Right lung (tissue), 5 donors: ENCODE results near the gene DCAF16. TPM values are rescaled to one million over a fixed set of nuclear protein-coding genes. Genes with fewer than 3 reads are reported as not detected.

Experiments used
- DNase-seq, 2 donors: peaks; one replicate each; pipeline ENCODE4 v3.0.0-alpha.2; 2013
- polyA plus RNA-seq, 5 donors: library from polyadenylated mRNA; unstranded; fragments of 120-200 nt; gene quantifications; one replicate each; pipeline versions ENCODE4 v1.2.1 to v1.2.3, GENCODE V29; 2013; ENCODE audit warnings: inconsistent platforms in 1 of 5, low replicate concordance in 1 of 5; ENCODE audit not compliant: insufficient read length in 5 of 5, insufficient read depth in 1 of 5

Gene DCAF16
- polyA plus RNA-seq, 5 donors: 44.3 to 75.0 (median 60.3) TPM

DNA sequence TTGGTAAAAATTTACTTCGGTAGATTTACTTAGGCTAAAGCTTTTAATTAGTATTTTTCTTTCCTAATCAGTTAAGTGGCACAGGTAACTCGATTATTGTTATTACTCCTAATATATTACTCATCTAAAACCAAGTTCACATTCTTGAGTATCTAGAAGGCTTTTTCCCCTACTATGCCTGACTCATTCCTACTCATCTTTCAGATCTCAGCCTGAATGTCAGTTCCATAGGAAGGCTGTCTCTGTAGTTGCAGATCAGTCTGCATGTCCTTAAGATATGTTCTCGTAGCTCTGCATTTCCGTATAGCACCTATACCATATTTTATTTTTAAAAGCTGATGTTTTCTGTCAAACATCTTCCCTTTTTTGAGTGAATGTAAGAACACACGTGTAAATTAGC is 23.2 kb downstream of the DCAF16 start:
- DNase-seq: no peak

DNA sequence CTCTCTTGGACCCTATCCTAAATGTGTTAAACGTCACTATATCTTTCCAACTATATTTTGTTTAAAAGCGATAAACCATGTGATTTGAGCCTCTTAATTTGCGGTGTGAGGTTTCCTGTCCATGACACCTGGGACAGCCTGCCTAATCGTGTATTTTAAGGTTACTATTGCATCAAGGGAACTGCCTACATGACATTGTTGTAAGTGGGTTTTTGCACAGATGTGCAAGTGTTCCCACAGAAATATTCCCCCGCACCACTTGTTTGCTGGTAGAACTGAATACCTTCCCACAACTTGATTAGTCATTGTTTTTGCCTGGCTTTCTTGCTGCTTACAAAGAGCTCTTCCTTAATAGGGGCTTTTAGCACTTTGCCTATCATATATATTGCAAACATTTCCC is 24.0 kb downstream of the DCAF16 start:
- no peak for DNase-seq

DNA sequence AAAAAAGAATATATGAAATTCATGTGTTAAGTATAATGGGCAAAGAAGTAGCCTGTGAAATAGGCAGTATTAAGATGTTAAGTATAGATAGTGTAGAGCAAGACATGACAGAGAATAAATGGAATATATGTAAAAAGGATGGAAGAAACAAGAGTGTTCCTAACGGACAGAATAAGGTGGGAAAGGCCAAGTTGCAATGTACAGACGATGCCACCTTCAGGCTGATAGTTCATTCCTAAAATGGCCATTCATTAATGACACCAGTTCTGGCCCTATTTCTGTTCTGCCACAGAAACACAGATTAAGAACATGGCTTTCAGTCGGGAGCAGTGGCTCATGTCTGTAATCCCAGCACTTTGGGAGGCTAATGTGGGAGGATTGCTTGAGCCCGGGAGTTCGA is 24.7 kb downstream of the DCAF16 start:
- DNase-seq: no peak

DNA sequence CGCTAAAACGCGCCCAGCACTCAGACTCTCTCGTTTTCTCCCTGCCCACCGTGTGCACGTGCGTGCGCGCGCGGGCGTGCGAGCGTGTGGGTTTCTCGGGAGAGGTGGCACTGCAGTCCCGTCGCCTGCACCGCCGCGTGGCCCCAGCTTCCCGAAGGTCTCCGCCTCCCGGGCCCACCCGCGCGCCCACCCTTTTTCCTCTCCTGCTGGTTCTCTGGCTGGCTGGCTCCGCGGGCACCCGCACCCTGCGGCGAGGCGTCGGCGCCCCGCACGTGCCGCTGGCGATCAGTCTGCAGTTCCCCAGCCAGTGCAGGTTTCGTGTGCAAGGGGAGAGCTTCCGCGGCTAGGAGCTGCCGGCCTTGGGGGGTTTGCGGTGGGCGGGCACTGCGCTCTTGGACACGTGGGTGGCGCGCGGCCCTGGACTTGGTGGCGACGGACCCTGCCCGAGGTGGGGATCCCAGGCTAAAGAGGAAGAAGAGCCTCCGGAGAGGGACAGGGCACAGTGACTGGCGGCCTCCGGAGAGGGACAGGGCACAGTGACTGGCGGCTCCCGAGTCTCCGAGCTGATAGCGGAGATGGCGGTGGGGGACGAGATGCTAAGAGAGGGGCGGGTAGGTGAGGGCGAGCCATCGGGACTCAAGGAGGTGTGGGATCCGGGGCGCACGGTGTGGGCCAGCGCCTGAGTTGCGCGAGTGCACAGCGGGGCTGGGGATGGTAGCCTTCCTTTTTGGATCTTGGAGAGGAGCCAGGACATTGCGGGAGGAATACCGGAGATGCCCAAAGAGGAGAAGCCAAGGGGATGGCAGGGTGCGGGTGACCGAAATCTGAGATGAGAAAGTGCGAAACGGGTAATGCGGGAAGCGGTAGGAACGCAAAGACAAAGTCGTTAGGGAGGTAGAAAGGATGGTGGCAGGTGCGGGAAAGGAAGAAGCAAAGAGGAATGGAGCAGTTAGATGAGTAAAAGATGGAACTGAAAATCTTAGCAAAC is 29.0 kb downstream of the DCAF16 start, which contains the start of gene FAM184B:
Gene FAM184B, minus strand, starts transcription at position 322 of the 988 bp plus-strand sequence. CDS start 322 bp downstream, outside the sequence.
- DNase-seq: no peak

DNA sequence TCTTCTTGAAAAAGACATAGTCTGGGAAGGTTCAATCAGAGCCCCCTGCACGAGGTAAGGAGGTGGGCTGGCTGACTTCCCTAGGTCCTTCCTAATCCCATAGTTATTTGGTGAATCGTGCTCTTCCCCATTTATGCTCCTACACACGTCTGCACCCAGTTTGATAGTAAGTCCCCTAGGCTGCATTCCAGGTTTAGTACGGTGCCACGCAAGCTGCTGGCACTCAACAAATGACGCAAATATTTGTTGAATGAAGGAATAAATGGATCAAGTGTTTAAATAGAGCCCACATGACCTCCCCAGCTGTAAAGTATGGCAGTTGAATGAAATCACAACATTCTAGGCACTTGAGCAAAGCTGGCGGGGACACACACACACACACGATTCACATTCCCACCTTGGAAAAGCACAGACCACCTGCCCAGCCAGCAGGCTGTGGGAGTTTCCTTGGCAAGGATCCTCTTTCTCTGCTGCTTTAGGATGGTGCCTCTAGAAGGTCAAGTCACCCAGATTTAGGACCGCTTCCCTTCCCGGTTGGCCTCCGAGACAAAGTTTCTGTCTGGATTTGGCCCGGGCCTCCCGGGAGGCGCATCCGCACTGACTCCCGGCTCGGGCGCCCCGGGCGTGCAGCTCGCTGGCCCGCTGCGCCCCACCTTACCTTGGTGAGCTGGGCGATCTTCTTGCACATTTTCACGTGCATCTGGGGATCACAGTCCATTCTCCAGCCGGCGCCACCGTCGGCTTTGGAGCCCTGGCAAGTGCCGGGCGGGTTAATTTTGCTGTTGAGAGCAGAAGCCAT is 29.9 kb downstream of the DCAF16 start:
- DNase-seq: peak; percentile 17 to 32

DNA sequence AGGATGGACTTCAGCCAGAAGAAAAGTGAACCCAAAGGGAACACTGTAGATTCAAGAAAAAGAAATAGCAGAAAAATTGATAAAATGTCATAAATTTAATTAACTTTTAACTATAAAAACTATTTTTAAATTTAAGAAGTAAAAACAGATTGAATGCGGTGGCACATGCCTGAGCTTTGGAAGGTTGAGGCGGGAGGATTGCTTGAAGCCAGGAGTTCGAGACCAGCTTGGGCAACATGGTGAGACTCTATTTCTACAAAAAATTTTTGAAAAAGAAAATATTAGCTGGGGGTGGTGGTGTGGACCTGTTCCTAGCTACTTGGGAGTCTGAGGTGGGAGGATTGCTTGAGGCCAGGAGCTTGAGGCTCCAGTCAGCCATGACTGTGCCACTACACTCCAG is 32.1 kb downstream of the DCAF16 start:
- DNase-seq: no peak

DNA sequence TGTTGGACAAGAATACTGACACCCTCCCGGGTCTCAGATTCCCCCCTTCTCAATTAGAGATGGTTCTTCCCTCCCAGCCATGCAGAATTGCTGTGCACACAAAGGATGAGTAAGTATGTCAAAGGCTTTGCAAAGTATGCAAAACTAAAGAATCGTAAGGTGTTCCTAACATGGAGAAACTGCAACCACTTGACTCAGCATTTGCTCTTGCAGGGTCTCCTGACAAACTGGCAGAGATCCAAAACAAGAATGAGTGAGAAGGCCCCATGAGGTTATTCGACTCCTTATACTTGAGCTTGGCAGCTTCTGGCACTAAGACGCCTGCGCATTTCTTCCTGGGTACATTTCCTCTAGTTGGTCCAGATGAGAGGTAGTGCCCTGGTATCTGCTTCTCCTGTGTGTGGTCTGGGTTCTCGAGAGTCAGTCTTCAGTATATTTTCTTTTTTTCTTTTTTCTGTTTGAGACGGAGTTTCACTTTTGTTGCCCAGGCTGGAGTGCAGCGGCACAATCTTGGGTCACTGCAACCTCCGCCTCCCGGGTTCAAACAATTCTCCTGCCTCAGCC is 37.3 kb downstream of the DCAF16 start:
- DNase-seq: peak in 1 of 2 donors; percentile 12

DNA sequence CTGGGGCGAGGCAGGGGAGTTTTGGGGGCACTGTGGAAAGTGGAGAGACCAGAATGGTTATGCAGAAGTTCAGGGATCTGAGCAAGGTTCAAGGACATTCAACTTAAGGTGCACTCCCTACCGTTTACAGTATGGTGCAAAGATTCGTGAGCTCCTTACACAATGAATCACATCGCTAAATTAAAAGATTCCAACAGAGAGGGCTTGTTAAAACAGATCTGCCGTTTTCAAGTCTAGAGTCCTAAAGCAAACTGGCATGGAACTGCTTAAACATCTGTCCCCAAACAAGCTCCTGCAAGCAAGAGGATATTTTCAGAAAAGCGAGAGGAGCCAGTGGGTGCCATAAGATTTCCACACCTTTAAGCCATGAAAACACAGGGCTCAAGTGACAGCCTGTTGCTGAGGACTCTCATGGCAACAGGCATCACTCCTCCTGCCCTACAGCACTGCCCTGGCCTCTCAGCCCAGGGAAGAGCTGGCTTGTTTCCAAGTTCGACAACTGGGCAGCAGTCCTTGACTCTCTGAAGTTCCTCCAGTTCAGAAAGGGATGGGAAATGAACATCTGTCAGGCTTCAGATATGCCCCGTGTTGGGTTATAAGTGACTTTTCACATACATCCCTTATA is 39.2 kb downstream of the DCAF16 start:
- no peak for DNase-seq

DNA sequence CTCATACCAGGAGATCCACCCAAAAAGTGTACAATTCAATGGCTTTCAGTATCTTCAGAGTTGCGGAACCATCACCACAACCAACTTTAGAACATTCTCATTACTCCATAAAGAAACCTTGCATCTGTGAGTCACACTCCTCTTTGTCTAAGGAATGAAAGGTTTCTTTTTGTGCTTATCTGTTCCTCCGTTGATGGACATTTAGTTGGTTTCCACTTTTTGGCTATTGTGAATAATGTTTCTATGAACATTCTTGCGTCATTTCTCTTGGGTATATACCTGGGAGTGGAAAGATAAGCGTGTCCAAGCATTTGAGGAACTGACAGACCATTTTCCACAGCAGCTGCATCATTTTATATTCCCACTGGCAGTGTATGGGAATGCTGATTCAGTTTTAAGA is 39.7 kb downstream of the DCAF16 start:
- no peak for DNase-seq

DNA sequence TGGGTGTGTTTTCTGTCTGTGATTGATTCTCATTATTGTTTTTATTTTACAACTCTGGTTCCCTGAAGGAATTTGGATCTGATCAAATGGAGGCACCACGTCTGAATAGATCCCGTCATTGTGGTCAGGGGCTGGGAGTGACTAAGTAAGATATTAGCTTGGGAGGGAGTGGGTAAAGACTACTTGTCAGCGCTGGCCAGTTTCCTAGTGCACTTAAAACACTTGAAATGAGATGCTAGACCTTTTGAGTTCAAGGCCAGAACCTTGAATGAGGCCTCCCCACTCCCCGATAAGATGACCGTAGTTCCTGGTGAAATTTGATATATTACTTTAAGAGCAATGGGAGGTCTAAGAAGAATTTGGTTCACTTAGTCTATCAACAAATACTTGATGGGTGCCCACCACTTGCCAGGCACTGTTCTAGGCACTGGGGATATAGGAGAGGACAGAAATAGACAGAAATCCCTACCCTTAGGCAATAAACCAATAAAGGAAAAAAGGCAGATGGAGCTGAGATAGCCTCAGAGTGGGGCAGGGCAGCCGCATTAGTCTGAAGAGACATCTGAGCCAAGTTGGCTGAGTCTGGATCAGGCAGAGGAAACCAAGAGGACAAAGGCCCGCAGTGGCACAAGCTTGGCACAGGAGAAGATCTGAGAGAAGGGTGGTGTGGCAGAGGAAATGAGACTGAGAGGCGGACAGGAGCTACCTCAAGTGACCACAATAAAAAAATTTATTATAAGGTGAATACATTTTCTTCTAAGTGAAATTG is 41.0 kb downstream of the DCAF16 start:
- no peak for DNase-seq

DNA sequence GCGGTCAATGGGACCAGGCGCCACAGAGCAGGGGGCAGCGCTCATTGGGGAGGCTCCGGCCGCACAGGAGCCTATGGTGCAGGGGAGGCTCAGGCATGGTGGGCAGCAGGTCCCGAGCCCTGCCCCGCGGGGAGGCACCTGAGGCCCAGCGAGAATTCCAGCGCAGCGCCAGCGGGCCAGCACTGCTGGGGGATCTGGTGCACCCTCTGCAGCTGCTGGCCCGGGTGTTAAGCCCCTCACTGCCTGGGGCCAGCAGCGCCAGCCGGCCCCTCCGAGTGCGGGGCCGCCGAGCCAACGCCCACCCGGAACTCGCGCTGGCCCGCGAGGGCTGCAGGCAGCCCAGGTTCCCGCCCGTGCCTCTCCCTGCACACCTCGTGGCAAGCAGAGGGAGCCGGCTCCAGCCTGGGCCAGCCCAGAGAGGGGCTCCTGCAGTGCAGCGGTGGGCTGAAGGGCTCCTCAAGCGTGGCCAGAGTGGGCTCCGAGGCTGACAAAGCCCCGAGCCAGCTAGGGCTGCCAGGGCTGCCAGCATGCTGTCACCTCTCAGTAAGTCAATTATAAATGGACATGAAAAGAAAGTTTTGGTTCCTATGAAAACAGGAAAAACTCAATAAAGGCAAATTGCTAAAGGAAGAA is 43.6 kb downstream of the DCAF16 start:
- DNase-seq: no peak

DNA sequence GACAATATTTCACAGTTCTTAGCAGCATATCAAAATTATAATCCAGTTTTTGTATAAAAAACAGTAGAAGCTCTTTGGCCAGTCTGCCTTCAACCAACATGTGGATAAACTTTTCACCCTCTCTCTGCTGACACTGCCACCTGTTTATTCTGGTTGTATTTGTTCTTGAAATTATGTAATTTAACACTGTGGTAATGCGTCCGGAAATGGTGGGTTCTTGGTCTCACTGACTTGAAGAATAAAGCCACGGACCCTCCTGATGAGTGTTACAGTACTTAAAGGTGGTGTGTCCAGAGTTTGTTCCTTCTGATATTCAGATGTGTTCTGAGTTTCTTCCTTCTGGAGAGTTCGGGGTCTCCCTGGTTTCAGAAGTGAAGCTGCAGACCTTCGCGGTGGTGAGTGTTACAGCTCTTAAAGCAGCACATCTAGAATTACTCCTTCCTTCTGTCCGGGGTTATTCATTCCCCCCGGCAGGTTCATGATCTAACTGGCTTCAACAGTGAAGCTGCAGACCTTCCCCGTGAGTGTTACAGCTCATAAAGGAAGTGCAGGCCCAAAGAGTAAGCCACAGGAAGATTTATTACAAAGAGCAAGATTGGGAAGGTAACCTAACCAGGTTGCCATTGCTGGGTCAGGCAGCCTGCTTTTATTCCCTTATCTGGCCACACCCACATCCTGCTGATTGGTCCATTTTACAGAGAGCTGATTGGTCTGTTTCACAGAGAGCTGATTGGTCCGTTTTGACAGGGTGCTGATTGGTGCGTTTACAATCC is 44.9 kb downstream of the DCAF16 start:
- DNase-seq: no peak

DNA sequence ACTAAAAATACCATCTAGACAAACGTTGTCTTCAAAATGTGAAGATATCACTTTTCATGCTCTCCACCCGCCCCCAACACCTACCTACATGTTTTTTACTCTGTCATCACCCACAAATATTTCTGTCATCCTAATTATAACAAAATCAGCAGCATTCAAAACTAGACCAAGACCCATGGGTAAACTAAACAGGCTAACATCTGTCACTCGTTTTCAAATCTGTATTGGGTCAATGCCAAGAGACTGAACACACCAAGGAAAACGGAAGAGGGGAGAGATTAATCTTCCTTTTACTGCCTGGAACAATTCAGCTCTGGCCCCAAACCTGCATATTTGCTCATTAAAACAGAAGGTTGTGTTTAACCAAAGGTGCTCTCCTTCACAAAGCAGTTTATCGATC is 46.6 kb downstream of the DCAF16 start:
- no peak for DNase-seq

DNA sequence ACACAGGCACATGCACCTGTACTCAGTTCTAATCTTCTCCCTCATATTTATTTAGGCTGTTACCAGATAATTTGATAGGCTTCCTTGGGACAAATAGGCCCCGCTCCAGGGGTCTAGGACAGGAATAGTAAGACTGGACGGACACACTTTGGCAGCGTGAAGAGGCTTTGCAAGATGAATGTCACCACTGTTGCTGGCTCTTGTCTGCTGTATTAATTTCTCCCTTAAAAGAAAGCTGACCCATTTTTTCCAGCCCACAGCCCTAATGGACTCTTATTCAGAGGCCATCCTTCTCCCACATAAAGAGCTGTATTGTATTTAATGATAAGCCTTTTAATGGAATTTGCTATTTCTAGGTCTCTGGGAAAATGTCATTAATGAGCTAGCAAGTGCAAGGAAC is 47.1 kb downstream of the DCAF16 start:
- no peak for DNase-seq

DNA sequence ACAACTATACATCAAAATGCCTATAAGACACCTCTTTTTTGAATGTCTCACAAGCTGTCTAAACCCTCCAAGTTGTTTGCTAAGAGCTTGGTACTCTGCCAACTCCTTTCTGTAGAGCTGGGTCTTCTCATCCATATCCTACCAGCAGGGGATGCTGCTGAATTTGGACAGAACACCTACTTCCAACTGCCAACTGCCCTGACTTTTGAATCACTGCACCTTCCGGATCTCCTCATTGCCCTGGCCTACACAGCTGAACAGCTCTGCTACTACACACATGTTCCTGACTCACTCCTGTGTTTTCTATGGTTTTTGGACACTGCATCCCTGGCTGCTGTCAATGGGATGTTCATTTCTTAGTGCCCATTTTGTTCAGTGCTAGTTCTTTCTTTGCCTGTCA is 47.8 kb downstream of the DCAF16 start:
- no peak for DNase-seq

DNA sequence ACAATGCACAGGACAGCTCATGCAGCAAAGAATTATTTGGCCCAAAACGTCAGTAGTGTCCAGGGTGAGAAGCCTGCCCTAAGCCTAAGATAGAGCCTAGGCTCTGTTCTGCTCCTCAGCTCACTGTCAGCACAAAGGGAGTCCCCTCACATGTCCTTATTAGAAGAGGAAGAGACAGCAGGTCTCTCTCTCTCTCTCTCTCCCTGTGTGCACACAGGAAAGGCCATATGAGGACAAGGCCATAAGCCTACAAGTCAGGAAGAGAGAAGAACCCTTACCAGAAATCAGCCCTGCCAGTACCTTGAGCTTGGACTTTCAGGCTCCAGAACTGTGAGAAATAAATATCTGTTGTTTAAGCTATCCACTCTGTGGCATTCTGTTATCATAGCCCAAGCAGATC is 49.5 kb downstream of the DCAF16 start:
- DNase-seq: no peak

DNA sequence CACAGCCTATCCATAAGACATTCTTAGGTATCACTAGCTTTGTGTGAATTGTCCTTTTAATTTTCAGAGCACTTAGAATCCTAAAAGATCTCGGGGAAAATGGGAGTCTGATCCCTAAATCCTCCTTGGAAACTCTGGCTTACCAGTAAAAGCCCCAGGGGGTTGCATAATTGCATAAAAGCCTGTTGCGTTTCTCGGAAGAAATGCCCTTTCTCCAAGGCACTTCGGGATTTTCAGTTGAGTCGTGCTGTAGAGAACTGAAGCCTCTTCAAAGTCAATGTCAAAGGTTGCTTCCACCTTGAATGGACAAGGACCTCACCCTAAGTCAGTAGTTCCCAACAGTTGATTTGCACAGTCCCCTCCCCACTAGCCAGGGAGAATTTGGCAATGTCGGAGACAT is 49.9 kb downstream of the DCAF16 start:
- no peak for DNase-seq

DNA sequence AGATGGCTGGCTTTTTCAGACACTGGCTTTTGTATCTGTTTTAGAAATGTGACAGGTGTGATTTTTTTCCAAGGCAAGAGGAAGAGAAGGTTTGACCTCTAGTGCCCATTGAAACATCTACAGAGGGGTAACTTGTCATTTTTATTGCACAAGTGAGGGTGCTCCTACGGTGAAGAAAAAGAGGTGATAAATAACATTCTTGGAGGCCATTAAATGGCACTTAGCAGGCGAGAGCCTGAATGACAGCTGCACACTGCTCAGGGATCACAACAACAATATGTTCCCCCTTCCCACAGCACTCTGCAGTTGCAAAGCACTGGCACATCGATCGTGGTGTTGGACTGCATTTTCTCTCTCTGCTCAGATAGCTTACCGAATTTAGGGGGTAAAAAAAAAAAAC is 52.1 kb downstream of the DCAF16 start:
- no peak for DNase-seq

DNA sequence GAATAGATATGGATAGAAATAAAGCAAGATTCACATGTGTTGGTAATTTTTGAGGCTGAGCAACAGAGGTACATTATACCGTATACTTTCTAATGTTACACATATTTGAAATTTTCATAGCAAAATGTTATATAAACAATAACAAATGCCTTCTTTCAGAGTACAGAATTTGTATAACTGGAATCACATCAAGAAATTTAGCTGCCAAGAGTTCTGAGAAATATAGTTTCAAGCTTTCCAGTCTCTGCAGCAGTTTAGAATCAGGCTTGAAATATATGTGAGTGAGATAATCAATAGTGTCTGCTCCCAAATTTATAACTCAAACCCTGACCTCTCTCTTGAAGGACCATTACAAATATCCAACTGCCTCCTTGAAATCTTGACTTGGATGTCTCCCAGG is 52.9 kb downstream of the DCAF16 start:
- no peak for DNase-seq

DNA sequence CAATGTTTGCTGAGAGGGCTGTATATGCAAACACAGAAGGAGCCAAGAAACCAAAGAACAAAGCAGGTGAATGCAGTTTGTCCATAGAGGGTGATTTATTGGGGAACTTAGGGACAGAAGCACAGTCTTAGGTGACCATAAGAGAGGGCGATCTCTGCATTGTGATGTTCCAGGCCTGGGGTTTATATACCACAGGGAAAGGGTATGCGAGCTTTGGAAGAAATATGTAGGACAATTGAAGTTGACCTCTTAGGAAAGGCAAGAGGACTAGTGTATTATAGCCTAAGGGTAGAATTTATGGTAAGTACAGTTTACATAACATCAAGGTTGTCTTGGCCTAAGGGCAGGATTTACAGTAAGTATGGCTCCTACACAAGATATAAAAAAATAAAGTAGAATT is 56.9 kb downstream of the DCAF16 start:
- no peak for DNase-seq
